IPS-20b (cell line): ENCODE measurements around the gene EDC3.
"Not testable (repeated sequence)": the region's sequence is repeated elsewhere in the genome, so short reads cannot be mapped to it uniquely, and the experiment has no call there.

Experiments
- H3K27ac ChIP-seq: one replicate; pipeline ENCODE4 v1.5.1; 2013; ENCODE audit warnings: low read length
- H3K27me3 ChIP-seq: 2 replicates; pipeline ENCODE4 v1.6.1; 2013; ENCODE audit warnings: mild to moderate bottlenecking, low read length, inconsistent platforms; ENCODE audit not compliant: insufficient read depth
- H3K36me3 ChIP-seq: 2 replicates; pipeline ENCODE4 v1.6.1; 2013; ENCODE audit warnings: low read depth, mild to moderate bottlenecking, inconsistent platforms, low read length, moderate library complexity; ENCODE audit not compliant: insufficient read depth
- H3K4me1 ChIP-seq: 2 replicates; pipeline ENCODE4 v1.6.1; 2013; ENCODE audit warnings: mild to moderate bottlenecking, control low read depth, inconsistent platforms, low read length, moderate library complexity; ENCODE audit not compliant: insufficient read depth
- H3K4me3 ChIP-seq: 2 replicates; pipeline ENCODE4 v1.5.1; 2013; ENCODE audit warnings: mild to moderate bottlenecking, low read length, inconsistent platforms
- H3K9ac ChIP-seq: 2 replicates; pipeline ENCODE4 v1.6.1; 2013; ENCODE audit warnings: low read depth, mild to moderate bottlenecking, inconsistent platforms, low read length, moderate library complexity
- H3K9me3 ChIP-seq: 2 replicates; pipeline ENCODE4 v1.6.1; 2013; ENCODE audit warnings: mild to moderate bottlenecking, low read depth, low read length, inconsistent platforms; ENCODE audit not compliant: insufficient read depth

EDC3 gene, protein sequence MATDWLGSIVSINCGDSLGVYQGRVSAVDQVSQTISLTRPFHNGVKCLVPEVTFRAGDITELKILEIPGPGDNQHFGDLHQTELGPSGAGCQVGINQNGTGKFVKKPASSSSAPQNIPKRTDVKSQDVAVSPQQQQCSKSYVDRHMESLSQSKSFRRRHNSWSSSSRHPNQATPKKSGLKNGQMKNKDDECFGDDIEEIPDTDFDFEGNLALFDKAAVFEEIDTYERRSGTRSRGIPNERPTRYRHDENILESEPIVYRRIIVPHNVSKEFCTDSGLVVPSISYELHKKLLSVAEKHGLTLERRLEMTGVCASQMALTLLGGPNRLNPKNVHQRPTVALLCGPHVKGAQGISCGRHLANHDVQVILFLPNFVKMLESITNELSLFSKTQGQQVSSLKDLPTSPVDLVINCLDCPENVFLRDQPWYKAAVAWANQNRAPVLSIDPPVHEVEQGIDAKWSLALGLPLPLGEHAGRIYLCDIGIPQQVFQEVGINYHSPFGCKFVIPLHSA

DNA sequence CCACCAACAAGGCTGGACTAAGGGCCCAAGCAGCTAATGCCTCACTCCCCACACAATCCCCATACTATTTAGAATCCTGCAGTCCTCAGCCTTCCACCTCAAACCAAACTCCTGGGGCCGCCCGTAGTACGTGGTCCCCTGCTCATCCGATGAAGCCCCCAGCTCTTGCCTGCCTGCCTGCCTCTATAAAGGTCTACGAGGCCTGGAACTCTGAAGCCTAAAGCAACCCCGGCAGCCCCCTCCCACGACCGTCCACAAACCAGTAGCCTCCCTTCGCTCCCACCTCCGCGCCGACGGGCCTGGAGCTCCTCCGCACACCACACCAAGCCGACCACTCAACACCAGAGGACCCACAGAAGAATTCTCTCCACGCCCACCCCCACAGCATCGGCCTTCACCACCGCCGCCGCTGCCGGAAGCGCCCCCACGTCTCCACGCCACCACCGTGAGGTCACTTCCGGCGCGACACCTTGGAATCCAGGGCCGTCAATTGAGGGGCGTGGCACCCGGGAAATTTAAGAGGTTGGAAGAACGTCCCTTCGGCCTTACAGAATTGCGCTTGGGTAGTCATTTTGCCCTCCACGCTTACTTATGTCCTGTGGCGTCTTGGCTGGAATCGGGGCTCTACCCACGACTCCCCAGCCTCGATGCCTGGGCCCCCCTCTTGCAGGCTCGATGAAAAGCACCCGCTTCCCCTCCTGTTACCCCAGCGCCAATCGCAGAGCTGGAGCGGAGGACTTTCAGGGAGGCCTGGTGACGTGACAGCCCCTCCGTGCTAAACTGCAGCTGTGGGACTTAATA, at the start of gene EDC3:
TSS of gene EDC3 (minus strand) at position 428 of the 801 bp plus-strand sequence. CDS start 20,900 bp downstream, outside the sequence.
- peak within 1 kb of the TSS; percentile 85 for H3K4me3 ChIP-seq
- peak within 1 kb of the TSS; percentile 40 for H3K27ac ChIP-seq
- H3K4me1 ChIP-seq, result no peaks in the 10 kb centered on the region
- H3K9ac ChIP-seq, result peak within 1 kb of the TSS; percentile 92
- no peaks in the 10 kb centered on the region for H3K27me3 ChIP-seq
- H3K36me3 ChIP-seq, result no peaks in the 10 kb centered on the region
- no peaks in the 10 kb centered on the region for H3K9me3 ChIP-seq

DNA sequence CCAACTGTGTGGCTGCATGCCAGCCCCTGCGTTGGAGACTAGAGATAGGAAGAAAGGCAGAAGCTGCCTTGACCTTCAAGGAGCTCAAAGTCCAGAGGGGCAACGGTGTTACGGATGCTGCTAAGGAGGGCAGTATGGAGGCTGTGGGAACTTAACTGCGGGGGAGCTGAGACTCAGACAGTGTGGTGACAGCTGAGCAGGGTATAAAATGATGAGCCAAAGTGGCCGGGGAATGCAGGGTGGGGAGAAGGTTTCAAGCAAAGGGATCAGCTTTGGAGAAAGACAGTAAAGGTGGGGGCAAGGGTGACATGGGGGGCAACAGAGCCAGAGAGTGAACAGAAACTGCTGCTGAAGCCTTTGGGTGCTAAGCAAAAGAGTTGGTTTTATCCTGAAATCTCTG, 46.6 kb upstream of the EDC3 start:
- no peaks in the 10 kb centered on the region for H3K4me1 ChIP-seq
- H3K27ac ChIP-seq, result no peak overlapping the region
- H3K4me3 ChIP-seq, result no peak overlapping the region
- H3K9ac ChIP-seq, result no peak overlapping the region
- peaks cover 2% of the 10 kb centered on the region; the same call in 1 of the 2 replicates for H3K9me3 ChIP-seq
- H3K27me3 ChIP-seq, result no peaks in the 10 kb centered on the region
- H3K36me3 ChIP-seq, result no peaks in the 10 kb centered on the region

DNA sequence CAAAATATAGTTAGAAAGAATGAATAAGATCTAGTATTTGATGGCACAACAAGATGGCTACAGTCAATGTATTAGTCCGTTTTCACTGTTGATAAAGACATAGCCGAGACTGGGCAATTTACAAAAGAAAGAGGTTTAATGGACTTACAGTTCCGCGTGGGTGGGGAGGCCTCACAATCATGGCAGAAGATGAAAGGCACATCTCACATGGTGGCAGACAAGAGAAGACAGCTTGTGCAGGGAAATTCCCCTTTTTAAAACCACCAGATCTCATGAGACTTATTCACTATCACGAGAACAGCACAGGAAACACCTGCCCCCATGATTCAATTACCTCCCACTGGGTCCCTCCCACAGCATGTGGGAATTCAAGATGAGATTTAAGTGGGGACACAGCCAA, 42.4 kb upstream of the EDC3 start:
- not testable (repeated sequence) for H3K4me3 ChIP-seq, H3K4me1 ChIP-seq, H3K27ac ChIP-seq, H3K9ac ChIP-seq, H3K9me3 ChIP-seq, H3K27me3 ChIP-seq, H3K36me3 ChIP-seq

DNA sequence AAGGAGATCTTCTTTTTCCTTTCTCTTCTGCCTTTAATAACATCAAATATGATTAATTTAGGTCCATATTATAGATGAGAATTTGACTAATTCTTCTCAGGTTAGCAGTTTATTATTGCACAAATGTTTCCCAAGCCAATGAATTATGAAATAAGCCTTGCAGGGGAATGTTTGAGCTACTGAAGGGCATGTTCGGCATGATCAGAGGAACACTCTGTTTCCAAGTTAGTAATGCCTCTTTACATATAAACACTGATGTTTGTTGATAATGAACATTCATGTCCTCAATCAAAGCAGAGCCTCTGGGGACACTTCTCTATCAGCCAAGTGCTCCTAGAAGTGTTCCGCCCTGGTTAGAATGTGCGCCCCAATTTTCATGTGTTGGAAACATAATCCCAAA, 39.5 kb upstream of the EDC3 start:
- Histone ChIP-seq H3K27me3 (peaks cover 23% of the 10 kb centered on the region), H3K27ac (no peak overlapping the region), H3K36me3 (no peaks in the 10 kb centered on the region), H3K9ac (no peak overlapping the region), H3K9me3 (no peaks in the 10 kb centered on the region), H3K4me3 (no peak overlapping the region), H3K4me1 (no peaks in the 10 kb centered on the region)

DNA sequence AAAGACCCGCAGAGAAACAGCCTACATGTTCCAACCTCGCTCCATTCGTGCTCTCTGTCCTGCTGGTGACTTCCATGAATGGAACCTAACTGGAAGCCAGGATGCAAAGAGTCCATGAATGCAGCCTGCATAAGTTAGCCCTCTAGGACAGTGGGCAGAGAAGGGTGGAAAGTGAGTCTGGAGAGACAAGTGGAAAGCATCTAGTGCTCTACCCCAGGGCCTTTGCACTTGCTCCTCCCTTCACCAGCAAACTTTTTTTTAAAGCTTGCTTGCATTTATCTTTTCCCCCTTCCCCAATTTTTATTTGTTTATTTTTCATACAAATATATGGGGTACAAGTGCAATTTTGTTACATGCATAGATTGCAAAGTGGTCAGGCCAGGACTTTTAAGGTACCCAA, 37.4 kb upstream of the EDC3 start:
- H3K4me1 ChIP-seq, result no peaks in the 10 kb centered on the region

DNA sequence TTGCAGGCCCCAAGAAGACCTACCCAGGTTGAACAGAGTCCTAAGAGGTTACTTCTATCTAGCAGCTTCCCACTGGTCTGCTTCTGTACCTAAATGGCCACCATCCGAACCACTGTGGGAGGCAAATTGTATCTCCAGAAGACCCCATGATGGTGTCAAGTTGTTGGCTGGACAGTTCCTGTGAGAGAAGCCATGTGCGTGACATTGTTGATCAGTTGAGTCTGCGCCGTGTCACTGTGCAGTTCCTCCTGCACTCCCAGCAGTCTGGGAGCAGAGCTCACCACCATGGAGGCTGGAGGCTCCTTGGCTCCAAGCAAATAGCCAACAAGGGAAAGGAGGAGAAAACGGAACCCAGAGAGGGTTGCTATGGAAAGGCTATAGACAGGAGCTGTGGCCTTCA, 37.0 kb upstream of the EDC3 start:
- Histone ChIP-seq H3K4me3 (no peak overlapping the region), H3K27ac (no peak overlapping the region), H3K4me1 (no peaks in the 10 kb centered on the region), H3K36me3 (no peaks in the 10 kb centered on the region), H3K27me3 (peaks cover 27% of the 10 kb centered on the region), H3K9ac (no peak overlapping the region), H3K9me3 (no peaks in the 10 kb centered on the region)

More for the DNA sequence above, 37.4 kb upstream of the EDC3 start:
- no peak overlapping the region for H3K9ac ChIP-seq
- H3K4me3 ChIP-seq, result no peak overlapping the region
- no peaks in the 10 kb centered on the region for H3K36me3 ChIP-seq
- no peaks in the 10 kb centered on the region for H3K9me3 ChIP-seq
- peaks cover 24% of the 10 kb centered on the region for H3K27me3 ChIP-seq
- H3K27ac ChIP-seq, result no peak overlapping the region

DNA sequence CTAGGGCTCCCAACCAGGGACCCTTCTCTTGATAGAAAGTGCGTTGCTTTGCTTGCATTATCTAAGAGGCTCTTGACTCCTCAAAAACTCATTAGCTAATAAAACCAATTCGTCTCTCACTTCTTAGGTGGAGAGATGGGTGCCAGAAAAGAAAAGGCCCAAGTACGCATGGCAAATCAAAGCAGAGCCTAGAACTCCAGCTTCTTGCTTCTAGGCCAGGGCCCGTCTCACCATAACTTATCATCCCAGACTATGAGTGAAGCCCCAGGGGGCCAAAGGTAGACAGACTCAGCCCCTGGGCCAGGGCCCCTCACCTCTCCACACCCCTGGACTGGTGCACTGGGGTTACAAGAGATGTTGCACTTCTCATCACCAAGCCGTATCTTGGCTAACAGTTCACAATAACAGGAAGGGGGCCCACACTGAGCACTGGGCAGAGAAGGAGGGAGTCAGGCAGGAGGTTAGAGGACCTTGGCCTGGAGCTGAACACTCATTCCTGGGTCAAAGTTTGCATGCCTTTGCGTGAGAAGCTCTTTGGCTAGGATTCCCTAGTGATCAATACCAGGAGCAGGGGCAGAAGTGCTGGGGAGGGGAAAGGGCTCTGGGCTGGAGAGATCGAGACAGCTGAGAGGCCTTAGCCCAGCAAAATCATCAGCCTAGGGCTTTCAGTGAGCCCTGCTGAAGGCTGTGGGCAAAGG, 34.9 kb upstream of the EDC3 start:
- H3K4me1 ChIP-seq, result no peaks in the 10 kb centered on the region

DNA sequence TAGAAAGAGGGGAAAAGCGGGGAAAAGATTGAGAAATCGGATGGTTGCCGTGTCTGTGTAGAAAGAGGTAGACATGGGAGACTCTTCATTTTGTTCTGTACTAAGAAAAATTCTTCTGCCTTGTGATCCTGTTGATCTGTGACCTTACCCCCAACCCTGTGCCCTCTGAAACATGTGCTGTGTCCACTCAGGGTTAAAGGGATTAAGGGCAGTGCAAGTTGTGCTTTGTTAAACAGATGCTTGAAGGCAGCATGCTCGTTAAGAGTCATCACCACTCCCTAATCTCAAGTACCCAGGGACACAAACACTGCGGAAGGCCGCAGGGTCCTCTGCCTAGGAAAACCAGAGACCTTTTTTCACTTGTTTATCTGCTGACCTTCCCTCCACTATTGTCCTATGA, 33.5 kb upstream of the EDC3 start:
- H3K27me3 ChIP-seq, result peaks cover 52% of the 10 kb centered on the region
- H3K36me3 ChIP-seq, H3K9ac ChIP-seq, H3K4me3 ChIP-seq, H3K4me1 ChIP-seq, H3K9me3 ChIP-seq, H3K27ac ChIP-seq: not testable (repeated sequence)

More for the DNA sequence above, 34.9 kb upstream of the EDC3 start:
- no peak overlapping the region for H3K9ac ChIP-seq
- H3K9me3 ChIP-seq, result no peaks in the 10 kb centered on the region
- no peak overlapping the region for H3K4me3 ChIP-seq
- no peak overlapping the region for H3K27ac ChIP-seq
- H3K27me3 ChIP-seq, result peaks cover 48% of the 10 kb centered on the region
- H3K36me3 ChIP-seq, result no peaks in the 10 kb centered on the region

DNA sequence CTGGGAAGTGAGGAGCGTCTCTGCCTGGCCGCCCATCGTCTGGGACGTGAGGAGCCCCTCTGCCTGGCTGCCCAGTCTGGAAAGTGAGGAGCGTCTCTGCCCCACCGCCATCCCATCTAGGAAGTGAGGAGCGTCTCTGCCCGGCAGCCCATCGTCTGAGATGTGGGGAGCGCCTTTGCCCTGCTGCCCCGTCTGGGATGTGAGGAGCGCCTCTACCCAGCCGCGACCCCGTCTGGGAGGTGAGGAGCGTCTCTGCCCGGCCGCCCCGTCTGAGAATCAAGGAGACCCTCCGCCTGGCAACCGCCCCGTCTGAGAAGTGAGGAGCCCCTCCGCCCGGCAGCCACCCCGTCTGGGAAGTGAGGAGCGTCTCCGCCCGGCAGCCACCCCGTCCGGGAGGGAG, 32.9 kb upstream of the EDC3 start:
- peaks cover 52% of the 10 kb centered on the region for H3K27me3 ChIP-seq

DNA sequence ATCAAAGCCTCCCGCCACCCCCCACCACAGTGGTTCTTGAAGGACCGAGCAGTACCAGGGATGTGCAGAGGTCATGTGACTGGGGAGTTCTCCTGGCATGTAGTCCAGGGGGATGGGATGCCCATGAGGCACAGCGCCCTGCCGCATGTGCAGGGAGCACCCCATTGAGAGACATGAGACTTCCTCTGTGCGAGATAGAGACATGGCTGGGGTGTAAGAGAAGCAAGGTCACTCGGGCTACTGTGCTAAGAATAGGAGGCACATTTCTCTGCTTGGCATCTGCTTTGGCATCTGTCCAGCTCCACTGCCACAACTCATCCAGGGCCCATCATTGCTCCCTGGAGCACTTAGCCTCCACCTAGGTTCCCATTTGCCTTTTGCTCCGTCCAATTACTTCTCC, 31.9 kb upstream of the EDC3 start:
- Histone ChIP-seq H3K4me3 (no peak overlapping the region), H3K9me3 (no peaks in the 10 kb centered on the region), H3K4me1 (no peaks in the 10 kb centered on the region; the same call in 1 of the 2 replicates), H3K27ac (no peak overlapping the region), H3K36me3 (no peaks in the 10 kb centered on the region), H3K9ac (no peak overlapping the region), H3K27me3 (peaks cover 58% of the 10 kb centered on the region)

More for the DNA sequence above, 32.9 kb upstream of the EDC3 start:
- H3K9me3 ChIP-seq, H3K36me3 ChIP-seq, H3K4me1 ChIP-seq, H3K4me3 ChIP-seq, H3K27ac ChIP-seq, H3K9ac ChIP-seq: not testable (repeated sequence)

DNA sequence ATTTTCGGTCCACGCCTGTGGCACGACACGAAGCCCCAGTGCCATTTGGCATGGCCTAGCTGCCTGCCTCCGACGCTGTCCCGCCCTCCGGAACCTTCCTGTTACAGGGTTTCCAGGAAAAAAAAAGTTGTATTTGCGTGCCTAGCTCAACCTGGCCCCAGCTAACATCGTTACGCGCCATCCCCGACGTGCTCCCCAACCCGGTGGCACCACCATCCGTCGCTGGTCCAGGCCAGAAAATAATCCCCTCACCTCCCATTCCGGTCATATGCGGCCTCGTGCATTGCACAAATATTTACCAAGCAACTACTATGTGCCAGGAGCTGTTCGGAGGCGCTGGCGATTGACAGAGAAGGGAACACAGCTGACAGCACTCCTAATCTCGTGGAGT, 30.9 kb upstream of the EDC3 start:
- H3K9me3 ChIP-seq, result no peaks in the 10 kb centered on the region
- no peak overlapping the region for H3K27ac ChIP-seq
- H3K4me3 ChIP-seq, result peak overlapping the region; percentile 76; the same call in 1 of the 2 replicates
- H3K36me3 ChIP-seq, result no peaks in the 10 kb centered on the region
- H3K4me1 ChIP-seq, result no peaks in the 10 kb centered on the region; the same call in 1 of the 2 replicates
- H3K27me3 ChIP-seq, result peaks cover 59% of the 10 kb centered on the region
- no peak overlapping the region for H3K9ac ChIP-seq
